Diencephalon (tissue), 1 donor: ENCODE data around the gene KLC4. TPM values are rescaled to one million over a fixed set of nuclear protein-coding genes. Genes with fewer than 3 reads are reported as not detected.

Experiments used
- total RNA-seq: library from RNA; depleted of rRNA; stranded (reverse); fragments of >200 nt; gene quantifications from one replicate; pipeline ENCODE4 v1.2.3, GENCODE V29; 2014

KLC4 gene
- 24.9 TPM for total RNA-seq

GRCh38 chr6:43059168-43060033, at the start of gene KLC4, which contains the start of gene MRPL2:
TSS of gene KLC4 (plus strand) at chr6:43059631. CDS start at chr6:43061336, 1,705 bp downstream.
TSS of gene MRPL2 (minus strand) at chr6:43059434. CDS start at chr6:43059381, 53 bp downstream.

DNA sequence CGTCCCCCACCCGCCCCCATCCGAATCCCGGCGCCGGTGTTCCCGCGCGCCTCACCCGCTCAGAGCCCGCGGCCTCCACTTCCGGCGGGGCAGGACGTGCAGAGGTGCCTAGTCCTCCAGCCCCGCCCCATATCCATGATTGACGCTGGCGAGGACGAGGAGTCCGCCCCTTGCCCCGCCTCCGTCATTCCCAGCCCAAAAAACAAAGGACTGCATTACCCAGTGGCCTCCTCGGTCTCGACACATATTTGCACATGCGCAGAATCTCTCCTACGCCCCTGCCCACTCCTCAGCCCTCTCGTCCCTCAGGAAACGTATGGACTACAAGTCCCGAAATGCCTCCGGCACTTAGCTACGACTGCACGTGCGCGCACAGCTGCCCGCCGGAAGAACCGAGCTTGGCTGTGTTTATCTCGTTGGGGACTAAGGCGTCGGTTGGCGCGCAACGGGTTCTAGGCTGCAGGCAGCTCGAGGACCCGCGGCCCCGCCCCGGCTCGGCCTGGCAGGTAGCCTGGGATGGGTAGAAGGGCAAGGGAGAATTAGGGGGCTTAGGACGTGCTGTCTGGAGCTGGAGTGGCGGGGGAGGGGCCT, 45.5 kb upstream of the KLC4 start, which contains the start of the genes KLHDC3 and MEA1:
Gene KLHDC3 (plus strand): TSS at position 407 of the 591 bp plus-strand sequence. CDS start 2,944 bp downstream, outside the sequence.
Gene MEA1 (minus strand): TSS at position 104 of the 591 bp plus-strand sequence. CDS start 133 bp downstream, outside the sequence.

DNA sequence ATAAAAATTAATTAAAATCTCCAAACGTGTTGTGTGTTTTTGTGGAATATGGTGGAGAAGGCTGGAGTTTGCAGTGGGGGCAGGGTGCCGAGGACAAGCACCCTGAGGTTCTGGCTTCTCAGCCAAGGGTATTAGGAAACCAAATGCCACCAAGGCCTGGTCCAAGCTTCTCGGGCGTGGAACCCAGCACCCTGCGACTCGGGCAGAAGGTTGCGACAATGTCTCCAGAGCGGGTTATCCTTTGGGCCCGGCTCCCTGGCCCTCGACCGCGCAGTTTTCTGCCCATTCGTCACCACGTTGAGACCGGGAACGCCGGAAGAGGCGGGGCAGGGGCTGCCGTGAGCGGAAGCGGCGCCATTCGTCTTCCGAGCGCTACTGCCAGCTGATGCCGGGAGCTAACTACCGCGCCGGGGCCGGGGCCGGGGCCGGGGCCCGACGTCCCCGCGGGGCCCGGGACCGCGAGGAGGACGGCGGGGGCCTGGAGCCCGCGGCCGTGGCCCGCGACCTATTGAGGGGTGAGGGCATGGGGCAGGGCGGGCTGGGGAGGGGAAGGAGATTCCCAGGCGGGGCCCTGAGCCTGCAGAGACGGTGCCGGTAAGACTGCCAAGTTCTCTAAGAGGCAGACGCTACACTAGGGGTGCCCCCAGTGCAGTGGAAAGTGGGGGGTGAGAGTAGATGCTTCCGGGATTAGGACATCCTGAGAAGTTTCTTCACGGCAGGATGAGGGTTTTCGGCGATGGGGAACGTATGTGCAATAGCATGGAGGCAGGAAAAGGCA, 38.0 kb upstream of the KLC4 start, which contains the start of gene RRP36:
Gene RRP36 (plus strand): TSS at position 354 of the 778 bp plus-strand sequence. CDS start 32 bp downstream, at position 386.

GRCh38 chr6:43053545-43054205, 5.8 kb upstream of the KLC4 start, which contains the start of gene CUL7:
TSS of gene CUL7 (minus strand) at chr6:43053851. CDS start at chr6:43052788, 1,063 bp downstream.

DNA sequence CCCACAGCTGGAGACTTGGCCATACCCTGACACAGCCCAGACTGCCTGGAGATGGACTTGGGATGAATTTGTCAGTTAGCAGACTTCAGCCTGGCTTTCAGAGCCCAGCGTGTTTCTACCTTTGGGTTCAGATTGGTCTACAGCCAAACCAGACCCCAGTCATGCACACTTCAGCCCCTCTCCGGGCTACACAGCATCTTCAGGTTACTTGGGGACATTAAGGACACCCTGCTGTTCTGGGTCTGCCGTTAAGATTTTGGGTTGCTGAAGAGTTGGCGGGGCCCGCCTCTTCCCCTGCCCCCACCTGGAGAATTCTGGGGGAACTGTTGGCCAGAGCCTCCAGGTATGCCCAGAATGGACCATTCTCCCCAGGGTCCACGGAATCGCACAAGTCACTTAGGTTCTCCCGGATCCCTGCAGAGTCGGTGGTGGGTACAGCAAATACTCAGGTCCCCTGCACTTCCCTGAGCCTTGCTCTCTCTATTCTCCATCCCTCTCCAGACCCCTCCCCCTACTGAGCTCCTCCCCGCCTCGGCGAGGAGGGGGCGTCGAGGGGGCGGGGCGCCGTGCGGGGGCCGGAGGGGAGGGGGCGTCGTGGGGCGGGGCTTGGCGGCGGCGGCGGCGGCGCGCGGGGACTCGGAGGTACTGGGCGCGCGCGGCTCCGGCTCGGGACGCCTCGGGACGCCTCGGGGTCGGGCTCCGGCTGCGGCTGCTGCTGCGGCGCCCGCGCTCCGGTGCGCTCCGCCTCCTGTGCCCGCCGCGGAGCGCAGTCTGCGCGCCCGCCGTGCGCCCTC, 16.4 kb downstream of the KLC4 start, which contains the start of gene PTK7:
Gene PTK7 (plus strand): TSS at position 645 of the 794 bp plus-strand sequence. CDS start 175 bp downstream, outside the sequence.

Other genes with a start within 250 kb of the KLC4 start
- 127 TPM for gene RPL7L1, start 180.0 kb upstream of the KLC4 start, total RNA-seq
- not detected for gene PTCRA, start 143.6 kb upstream of the KLC4 start, total RNA-seq
- gene CNPY3, start 130.2 kb upstream of the KLC4 start, total RNA-seq = 26.3 TPM
- gene GNMT, start 98.9 kb upstream of the KLC4 start, total RNA-seq = not detected
- 19.8 TPM for gene PEX6, start 80.5 kb upstream of the KLC4 start, total RNA-seq
- 61.1 TPM for gene PPP2R5D, start 75.1 kb upstream of the KLC4 start, total RNA-seq
- gene MEA1, start 45.7 kb upstream of the KLC4 start, total RNA-seq = 37.6 TPM
- 118 TPM for gene KLHDC3, start 45.4 kb upstream of the KLC4 start, total RNA-seq
- 56.5 TPM for gene RRP36, start 38.0 kb upstream of the KLC4 start, total RNA-seq
- 17.3 TPM for gene CUL7, start 5.8 kb upstream of the KLC4 start, total RNA-seq
- 13.6 TPM for gene MRPL2, start 197 bp upstream of the KLC4 start, total RNA-seq
- gene PTK7, start 16.7 kb downstream of the KLC4 start, total RNA-seq = 34.8 TPM
- 11.3 TPM for gene SRF, start 111.6 kb downstream of the KLC4 start, total RNA-seq
- 34.1 TPM for gene CUL9, start 122.6 kb downstream of the KLC4 start, total RNA-seq
- gene DNPH1, start 169.8 kb downstream of the KLC4 start, total RNA-seq = 26.1 TPM
- 16.8 TPM for gene TTBK1, start 183.8 kb downstream of the KLC4 start, total RNA-seq
- 0.23 TPM for gene SLC22A7, start 238.6 kb downstream of the KLC4 start, total RNA-seq
- 6.7 TPM for gene CRIP3, start 249.2 kb downstream of the KLC4 start, total RNA-seq